NCI-H226 (cell line): ENCODE measurements around the gene SPTBN1.

Experiments used
- DNase-seq: peaks from one replicate; pipeline ENCODE4 v3.0.0-alpha.2; 2015

SPTBN1 gene

DNA sequence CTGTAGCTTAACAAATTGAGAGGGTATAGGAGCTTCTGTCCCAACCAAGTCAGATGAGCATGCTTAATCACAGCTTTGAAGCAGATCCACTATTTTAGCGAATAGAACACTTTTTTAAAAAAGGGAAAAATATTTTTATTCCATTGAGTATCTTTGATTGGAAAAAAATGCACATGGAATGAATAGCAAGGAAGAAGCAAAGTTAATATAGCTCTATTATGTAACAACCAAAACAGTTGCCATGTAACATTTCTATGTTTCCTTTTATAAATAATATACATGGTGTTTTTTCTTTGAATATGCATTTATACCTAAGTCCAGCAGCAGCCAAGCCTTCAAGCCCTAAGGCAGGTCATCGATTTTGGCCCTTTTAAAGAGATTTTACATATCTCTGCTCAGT, 21.4 kb upstream of the SPTBN1 start:
- no peak for DNase-seq

- no peak for DNase-seq
Observed at GRCh38 chr2:54435325-54436226, 20.6 kb upstream of the SPTBN1 start.

DNA sequence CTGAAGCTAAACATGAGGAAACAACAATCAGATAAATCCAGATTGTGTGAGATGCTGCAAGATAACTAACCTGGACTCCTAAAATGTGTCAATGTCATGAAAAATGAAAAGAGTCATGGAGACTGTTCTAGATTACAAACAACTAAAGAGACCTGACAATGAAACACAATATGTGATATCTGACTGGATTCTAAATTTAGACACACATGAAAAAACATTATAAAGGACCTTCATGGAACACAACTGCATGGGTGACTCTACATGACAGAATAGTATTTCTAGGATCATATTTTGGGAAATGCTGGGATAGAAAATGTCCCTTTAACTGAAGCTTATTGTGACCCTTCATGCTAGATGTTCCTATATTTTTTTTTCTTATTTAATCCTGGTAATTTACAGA, 18.5 kb upstream of the SPTBN1 start:
- DNase-seq: no peak

DNA sequence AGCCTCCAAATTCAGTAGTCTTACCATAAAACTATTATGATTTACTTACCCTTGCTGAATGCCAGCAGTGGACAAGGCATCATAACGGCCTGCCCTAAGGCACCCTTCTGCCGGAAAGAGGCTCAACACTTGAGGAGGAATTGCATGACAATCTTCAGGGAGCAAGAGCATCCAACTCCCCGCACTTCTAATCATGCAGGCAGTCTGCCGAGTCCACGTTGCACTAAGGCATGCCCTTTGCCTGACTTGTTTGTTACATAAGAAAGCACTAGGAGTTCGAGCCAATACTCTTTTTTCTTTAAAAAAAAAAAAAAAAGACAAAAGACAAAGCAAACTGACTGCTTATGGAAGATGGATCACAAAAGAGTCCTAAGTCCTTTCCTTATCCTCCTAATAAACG, 17.9 kb upstream of the SPTBN1 start:
- no peak for DNase-seq

DNA sequence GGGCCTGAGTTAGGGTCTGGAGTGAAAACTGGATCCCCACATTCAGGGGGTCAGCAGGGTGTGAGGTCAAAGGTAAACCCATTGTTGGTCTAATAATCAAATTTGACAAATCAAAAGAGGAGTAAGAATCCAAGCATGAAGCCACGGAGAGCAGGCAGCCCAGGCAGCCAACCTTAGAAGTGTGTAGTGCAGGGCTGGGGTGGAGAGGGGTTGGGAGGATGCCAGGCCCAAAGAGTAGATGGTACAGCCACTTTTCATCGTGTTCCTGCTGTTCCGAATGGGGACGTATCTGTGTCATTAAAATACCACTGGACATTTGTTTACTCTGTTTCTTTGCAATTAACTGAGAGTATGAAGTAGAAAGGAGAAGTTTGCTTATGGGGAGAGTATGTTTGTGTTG, 16.5 kb upstream of the SPTBN1 start:
- no peak for DNase-seq

DNA sequence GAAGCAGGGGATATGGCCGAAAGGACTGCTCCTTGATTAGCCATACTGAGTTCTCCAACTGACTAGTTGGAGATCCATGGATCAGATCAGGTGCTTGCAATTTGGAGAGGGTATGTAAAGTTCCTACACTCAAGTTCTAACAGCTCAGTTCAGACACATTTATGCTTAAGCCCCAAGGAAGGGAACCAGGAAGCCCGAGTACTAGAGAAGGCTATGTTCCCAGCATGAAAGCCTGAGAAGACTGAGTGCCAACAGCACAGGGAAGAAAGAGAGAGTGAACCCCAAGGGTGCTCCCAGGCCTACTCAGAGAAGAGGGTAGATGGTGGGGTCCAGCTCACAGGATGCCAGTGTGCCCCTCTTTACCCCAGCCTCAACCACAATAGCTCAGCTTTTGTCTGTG, 16.1 kb upstream of the SPTBN1 start:
- DNase-seq: no peak

- no peak for DNase-seq
Observed at GRCh38 chr2:54444503-54444902, 11.6 kb upstream of the SPTBN1 start.

DNA sequence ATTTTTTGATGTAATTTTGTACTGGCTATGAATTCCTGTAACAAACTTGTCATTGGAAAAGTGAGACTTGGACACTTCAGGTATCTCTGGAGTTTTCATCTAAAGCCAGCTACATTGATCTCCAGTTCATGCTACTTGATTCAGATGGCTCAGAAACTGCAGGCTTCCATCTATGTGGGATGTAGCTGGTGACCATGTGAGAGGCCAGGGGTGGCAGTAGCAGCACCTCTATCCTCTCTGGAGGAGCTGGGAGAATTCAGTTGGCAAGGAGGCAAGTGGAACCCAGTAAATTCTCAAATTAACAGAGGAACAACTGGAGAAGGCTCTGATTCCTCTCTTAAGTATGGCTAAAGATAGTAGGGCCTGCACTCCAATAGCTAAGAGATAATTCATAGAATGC, 10.0 kb upstream of the SPTBN1 start:
- no peak for DNase-seq

DNA sequence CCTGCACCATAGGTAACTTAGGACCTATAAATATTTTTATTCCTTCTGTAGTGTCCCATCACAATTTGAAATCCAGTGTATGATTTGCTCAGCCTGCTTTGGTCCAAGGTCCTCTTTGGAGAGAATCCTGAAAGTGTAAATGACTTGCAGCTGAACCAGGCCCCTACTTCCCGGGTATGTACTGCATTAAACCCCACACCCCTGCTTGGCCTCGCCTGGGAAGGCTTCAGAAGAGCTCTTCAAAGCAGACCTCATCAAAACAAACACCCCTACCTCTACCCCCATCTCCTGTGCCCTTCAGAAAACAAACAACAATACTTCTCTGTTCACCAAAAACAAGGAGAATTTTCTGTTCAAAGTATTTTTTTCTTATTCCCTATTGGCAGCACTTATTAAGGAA, 9.5 kb upstream of the SPTBN1 start:
- DNase-seq: no peak

- DNase-seq: no peak
Observed at GRCh38 chr2:54454548-54455130, 1.5 kb upstream of the SPTBN1 start.

DNA sequence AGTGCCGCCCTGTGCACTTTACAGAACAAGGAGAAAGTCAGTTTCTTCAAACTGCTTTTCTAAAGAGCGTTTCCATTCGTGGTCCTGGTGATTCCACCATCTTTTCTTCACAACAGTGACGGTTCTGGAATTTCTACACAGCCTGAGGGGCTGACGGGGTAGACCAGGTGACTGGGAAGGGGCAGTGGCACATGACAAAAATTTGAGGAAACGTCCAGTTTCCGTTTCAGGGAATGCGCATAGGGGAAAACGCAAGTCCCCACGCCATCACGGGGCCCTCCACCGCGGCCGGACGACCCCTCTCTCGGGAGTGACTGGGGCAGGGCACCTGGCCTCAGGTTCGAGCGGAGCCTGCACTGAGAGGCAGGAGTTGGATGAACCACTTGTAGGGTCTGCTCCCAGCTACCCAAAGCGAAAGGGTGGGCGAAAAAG, 980 bp upstream of the SPTBN1 start:
- DNase-seq: no peak

DNA sequence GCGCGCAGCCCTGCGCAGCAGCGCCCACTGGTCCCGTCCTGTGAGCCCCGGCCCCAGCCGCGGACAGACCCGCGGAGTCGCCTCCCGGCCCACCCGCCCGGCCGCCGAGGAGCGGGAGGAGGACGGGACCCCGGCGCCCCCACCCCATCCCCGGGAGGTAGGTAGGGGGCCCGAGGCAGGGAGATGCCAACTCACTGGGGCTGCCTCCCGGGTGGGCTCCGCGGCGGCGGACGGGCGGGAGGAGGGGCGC, 160 bp downstream of the SPTBN1 start:
- no peak for DNase-seq

- peak; percentile 14 for DNase-seq
Observed at GRCh38 chr2:54456612-54457322, 640 bp downstream of the SPTBN1 start.

DNA sequence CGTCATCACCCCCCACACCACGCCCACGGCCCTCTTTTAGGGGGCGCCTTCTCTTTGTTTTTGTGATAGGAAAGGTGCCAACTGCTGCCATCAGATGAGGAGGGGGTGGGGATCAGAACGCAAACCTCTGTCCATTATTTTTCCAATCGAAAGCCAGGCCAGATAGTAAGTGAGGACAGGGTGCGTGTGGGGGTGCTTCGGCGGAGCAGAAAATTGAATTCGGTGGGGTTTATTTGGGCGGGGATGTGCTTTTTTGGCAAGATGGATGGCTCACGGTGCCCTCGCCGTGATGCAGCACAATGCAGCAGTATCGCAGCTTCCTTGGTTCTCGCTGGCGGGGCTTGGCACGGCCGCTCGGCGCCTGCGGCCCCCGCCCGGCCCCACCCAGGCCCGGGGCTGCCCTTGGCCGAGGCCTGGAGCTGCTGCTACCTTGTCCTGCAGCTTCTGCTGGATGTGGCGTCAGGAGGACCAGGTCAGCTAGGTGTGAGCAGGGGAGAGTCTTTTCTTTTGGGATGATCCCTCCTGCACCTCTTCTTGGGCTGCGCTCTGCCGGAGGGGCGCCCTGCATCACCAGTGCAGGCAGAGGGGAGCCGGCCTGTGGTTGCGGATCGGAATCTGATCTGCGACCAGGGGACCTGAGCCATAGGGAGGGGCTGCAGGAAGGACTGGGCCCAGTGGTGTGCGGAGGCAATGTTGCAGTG, 1.3 kb downstream of the SPTBN1 start:
- DNase-seq: peak; percentile 28

DNA sequence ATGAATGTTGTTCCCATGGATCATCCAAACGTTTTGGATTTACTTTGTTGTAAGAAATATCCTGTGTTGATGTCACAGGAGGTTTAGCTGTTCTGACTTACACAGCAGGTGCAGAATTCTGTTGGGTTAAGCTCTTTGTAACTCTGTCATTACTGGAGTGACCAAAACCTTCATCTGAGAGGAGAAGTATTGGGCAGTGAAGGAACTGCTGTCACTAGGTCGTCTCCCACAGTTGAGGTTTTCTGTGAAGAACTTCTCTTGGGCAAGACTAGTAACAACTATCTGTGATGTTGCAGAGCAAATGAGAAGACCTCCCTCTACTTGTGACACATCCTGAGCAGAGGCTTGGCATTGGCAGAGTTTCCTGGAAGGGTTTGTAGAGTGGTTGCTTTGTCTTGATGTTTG, 2.9 kb downstream of the SPTBN1 start:
- DNase-seq: peak; percentile 48

- peak; percentile 44 for DNase-seq
Observed at GRCh38 chr2:54461261-54461660, 5.1 kb downstream of the SPTBN1 start.

DNA sequence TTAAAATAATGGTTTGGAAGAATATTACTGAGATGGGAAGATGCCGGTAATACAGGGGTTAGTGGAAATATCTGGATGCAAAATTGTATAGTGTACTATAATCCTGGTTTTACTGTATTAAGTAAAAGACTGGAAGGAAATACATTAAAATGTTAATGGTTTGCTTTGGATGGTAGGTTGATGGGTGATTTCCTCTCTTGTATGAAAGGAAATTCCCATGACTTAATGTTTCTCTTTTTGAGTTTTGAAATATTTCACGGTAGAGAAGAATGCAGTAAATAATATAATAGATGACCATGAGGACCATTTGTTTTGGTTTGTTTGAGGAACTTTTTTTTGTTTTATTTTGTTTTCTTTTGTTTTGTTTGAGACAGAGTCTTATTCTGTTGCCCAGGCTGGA, 8.2 kb downstream of the SPTBN1 start:
- no peak for DNase-seq

DNA sequence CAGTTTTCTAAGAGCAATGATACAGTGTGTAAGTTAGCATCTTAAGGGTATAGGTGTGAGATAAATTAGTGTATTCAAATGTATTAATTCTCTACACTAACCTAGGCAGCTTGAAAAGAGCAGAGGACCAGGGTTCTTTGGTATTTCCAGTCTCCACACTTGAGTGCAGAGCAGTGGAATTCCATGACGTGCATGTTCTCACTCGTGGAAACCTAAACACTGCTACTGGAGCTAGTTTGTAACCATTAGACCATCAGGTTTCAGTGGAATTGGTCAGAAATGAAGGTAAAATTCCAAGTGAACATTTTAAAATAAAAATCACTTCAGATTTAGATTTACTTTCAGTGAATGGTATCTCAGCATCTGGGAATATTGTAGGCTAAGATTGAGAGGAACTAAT, 9.0 kb downstream of the SPTBN1 start:
- no peak for DNase-seq

- DNase-seq: no peak
Observed at GRCh38 chr2:54466870-54467269, 10.7 kb downstream of the SPTBN1 start.

DNA sequence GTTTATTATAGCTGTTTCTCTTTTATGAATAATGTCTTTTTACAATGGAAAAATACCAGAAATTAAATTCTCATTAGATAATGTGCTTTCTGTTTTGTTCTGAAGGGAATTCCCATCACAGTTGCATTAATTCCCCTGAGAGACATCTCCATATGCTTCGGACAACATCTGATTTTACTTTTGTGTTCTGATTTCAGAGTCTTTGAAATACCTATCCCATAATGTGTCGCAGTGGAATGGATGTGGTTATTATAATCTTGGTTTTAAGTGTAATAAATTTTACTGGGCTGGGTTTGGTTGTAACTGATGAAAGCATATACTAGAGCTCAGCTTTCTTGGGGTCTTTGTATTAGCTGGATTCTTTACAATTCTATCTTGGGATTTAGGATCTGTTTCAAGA, 12.5 kb downstream of the SPTBN1 start:
- peak; percentile 29 for DNase-seq

- no peak for DNase-seq
Observed at GRCh38 chr2:54469484-54470053, 13.4 kb downstream of the SPTBN1 start.

GRCh38 chr2:54470266-54470938, 14.3 kb downstream of the SPTBN1 start:
- peak; percentile 84 for DNase-seq
